ENCODE results near the gene RYR2.

The RYR2 gene

DNA sequence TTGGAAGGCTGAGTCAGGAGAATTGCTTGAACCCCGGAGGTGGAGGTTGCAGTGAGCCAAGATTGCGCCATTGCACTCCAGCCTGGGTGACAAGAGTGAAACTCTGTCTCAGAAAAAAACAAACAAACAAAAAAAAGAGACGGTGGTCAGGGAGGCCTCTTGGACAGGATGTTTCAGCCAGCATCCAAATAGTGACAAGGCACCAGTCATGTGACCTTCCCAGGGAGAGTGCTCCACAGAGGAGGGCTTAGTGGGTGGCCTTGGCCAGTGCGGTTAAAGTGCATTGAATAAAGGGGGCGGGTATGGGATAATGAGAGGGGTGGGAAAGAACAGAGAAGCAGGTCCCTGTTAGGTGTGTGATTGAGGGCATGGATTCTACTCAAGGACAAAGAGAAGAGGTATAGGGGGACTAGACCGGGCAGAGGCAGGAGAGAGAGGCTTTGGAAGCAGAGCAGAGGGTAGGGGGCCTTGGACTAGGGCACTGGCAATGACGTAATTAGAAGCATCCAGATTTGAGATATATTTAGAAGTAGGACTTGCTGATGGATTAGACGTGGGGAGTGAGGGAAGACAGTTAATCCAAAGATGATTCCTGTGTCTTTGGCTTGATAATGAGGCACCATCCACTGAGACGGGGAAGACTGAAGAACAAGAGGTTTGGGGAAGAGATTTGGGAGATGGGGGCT is 12.0 kb upstream of the RYR2 start:
- TF ChIP-seq, protein P1, sequence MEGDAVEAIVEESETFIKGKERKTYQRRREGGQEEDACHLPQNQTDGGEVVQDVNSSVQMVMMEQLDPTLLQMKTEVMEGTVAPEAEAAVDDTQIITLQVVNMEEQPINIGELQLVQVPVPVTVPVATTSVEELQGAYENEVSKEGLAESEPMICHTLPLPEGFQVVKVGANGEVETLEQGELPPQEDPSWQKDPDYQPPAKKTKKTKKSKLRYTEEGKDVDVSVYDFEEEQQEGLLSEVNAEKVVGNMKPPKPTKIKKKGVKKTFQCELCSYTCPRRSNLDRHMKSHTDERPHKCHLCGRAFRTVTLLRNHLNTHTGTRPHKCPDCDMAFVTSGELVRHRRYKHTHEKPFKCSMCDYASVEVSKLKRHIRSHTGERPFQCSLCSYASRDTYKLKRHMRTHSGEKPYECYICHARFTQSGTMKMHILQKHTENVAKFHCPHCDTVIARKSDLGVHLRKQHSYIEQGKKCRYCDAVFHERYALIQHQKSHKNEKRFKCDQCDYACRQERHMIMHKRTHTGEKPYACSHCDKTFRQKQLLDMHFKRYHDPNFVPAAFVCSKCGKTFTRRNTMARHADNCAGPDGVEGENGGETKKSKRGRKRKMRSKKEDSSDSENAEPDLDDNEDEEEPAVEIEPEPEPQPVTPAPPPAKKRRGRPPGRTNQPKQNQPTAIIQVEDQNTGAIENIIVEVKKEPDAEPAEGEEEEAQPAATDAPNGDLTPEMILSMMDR (IDR thresholded peaks at IDR 0.05; ENCODE audit: insufficient read depth, low read depth, low read length, missing control alignments) = no peak
- DNase-seq (ENCODE audit: low read depth) = no peak
- no peak overlapping the region for H3K4me3 ChIP-seq (ENCODE audit: low read length)

DNA sequence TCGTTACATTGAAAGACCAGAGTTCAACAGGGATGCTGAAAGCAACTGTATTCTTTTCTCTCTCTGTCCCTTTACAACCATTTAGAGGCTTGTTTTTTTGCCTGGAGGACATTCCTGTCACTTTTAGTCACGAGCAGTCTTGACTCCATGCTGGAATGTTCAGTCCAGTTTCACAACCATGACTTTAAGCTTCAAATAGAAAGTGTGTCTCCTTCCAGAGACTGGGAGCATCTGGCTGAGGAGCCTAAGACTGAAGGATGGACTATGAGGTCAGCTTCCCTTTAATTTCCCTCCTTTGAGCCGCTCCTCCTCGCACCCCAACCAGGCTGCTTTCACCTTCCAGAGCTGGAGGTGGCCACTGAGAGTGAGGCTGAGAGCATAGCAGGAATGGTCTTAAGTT is 10.5 kb upstream of the RYR2 start:
- TF ChIP-seq, protein P1 (IDR thresholded peaks at IDR 0.05; ENCODE audit: insufficient read depth, low read depth, low read length, missing control alignments) = no peak
- H3K4me3 ChIP-seq (ENCODE audit: low read length) = no peak overlapping the region
- DNase-seq (ENCODE audit: low read depth) = no peak

DNA sequence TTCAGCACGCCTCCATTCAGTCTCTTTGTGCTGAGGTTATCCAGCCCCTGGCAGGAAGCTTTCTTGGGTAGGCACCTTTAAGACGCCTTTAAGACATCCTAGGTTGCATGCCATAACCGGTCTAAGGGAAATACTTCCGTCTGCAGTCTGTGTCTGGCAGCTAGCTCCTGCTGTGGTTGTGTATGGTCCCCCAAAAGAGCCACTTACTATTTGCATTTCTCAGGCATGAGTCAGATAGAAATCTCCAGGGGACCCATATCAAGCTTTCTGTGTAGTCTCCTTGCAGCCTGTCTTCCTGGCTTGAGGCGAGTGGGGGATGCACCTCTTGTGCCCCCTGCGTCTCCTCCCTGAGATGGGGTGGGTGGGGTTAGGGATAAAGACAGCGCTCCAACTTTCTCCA is 10.0 kb upstream of the RYR2 start:
- TF ChIP-seq, protein P1 (IDR thresholded peaks at IDR 0.05; ENCODE audit: insufficient read depth, low read depth, low read length, missing control alignments) = no peak
- H3K4me3 ChIP-seq (ENCODE audit: low read length) = no peak overlapping the region
- no peak for DNase-seq (ENCODE audit: low read depth)

DNA sequence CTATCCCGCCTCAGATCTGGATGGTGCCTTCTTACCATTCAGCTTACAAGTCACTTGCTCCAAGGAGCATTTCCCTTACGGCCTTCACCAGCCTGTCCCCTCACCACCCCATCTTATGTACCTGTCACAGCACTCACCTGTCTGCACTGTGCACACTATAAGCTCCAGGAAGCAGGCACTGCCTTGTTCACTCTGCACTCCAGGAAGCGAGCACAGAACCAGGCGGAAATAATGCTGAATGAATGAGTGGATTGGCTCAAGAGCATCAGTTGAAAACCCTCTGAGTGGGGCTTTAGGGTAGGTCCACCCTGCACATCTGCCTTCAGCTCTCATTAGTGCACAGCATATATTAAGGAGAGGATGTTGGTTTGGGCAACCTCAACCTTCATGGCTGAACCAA is 8.9 kb upstream of the RYR2 start:
- no peak overlapping the region for H3K4me3 ChIP-seq (ENCODE audit: low read length)
- DNase-seq (ENCODE audit: low read depth) = no peak
- TF ChIP-seq, protein P1 (IDR thresholded peaks at IDR 0.05; ENCODE audit: insufficient read depth, low read depth, low read length, missing control alignments) = no peak

DNA sequence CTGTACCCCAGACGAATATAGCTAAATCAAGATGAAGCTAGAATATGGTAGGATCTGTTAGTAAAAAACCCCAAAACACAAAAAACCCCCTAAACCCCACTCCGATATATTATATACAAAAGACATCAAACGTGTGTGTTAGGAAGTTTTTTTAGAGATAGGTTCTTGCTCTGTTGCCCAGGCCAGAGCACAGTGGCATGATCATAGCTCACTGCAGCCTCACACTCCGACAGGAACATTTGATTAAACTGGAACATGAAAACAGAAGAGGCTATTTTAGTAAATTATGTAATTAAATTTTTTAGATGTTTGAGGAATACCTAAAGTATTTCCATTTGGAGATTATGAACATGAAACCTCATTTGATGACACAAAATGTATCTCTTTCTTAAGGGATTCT is 8.2 kb upstream of the RYR2 start:
- TF ChIP-seq, protein P1 (IDR thresholded peaks at IDR 0.05; ENCODE audit: insufficient read depth, low read depth, low read length, missing control alignments) = no peak
- DNase-seq (ENCODE audit: low read depth) = no peak
- H3K4me3 ChIP-seq (ENCODE audit: low read length) = no peak overlapping the region

DNA sequence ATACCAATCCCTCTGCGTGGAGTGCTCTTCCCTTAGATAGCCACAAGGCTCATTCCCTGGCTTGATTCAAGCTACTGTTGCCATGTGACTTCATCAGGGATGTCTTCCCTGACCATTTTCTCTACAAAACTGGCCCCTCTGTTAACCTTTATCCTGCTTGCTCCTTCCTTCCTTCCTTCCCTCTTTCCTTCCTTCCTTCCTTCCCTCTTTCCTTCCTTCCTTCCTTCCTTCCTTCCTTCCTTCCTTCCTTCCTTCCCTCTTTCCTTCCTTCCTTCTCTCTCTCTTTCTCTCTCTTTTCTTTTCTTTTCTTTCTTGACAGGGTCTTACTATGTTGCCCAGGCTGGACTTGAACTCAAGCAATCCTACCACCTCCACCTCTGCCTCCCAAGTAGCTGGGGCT is 6.2 kb upstream of the RYR2 start:
- H3K4me3 ChIP-seq (ENCODE audit: low read length) = no peak overlapping the region
- DNase-seq (ENCODE audit: low read depth) = no peak
- TF ChIP-seq, protein P1 (IDR thresholded peaks at IDR 0.05; ENCODE audit: insufficient read depth, low read depth, low read length, missing control alignments) = no peak

DNA sequence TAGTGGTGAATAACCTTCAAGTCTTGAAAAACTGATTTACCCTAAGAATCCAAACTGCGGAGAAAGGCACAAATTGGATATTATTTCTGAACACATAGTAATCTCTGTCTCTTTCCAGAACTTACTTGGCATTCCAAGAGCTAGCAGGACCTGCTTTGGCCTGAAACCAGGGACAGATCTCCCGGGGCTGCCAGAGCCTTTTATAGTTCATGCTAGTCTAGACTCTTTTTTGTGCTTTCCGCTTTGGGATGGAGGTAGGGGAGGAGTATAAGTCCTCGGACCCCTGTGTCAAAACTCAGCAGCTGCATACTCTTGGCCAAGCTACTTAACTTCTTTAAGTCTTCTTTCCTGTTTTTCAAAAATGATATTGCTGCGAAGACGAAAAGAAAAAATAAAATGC is 3.8 kb upstream of the RYR2 start:
- H3K4me3 ChIP-seq (ENCODE audit: low read length) = no peak overlapping the region
- TF ChIP-seq, protein P1 (IDR thresholded peaks at IDR 0.05; ENCODE audit: insufficient read depth, low read depth, low read length, missing control alignments) = no peak
- no peak for DNase-seq (ENCODE audit: low read depth)

Data from epithelial cell of esophagus (primary cell).